Rectal smooth muscle tissue (tissue), 1 donor: ENCODE measurements around the gene UMAD1.

Experiments used
- H3K27ac ChIP-seq: one replicate; pipeline ENCODE4 v1.7.0; 2013; ENCODE audit warnings: low read depth, low read length, inconsistent platforms
- H3K27me3 ChIP-seq: one replicate; pipeline ENCODE4 v1.7.0; 2013; ENCODE audit warnings: low read length; ENCODE audit not compliant: control insufficient read depth, insufficient read depth
- H3K36me3 ChIP-seq: one replicate; pipeline ENCODE4 v1.7.0; 2013; ENCODE audit warnings: low read length; ENCODE audit not compliant: control insufficient read depth, insufficient read depth
- H3K4me1 ChIP-seq: one replicate; pipeline ENCODE4 v1.7.0; 2013; ENCODE audit warnings: low read length; ENCODE audit not compliant: control insufficient read depth, insufficient read depth
- H3K4me3 ChIP-seq: one replicate; pipeline ENCODE4 v1.7.0; 2013; ENCODE audit warnings: low read length
- H3K9ac ChIP-seq: one replicate; pipeline ENCODE4 v1.7.0; 2013; ENCODE audit warnings: low read length

The UMAD1 gene

GRCh38 chr7:7699380-7699779 lies 58.8 kb downstream of the UMAD1 start:
- Histone ChIP-seq H3K36me3 (no peaks in the 10 kb centered on the region), H3K4me1 (peaks cover 12% of the 10 kb centered on the region), H3K27ac (no peak overlapping the region), H3K4me3 (no peak overlapping the region), H3K27me3 (no peaks in the 10 kb centered on the region), H3K9ac (no peak overlapping the region)

DNA sequence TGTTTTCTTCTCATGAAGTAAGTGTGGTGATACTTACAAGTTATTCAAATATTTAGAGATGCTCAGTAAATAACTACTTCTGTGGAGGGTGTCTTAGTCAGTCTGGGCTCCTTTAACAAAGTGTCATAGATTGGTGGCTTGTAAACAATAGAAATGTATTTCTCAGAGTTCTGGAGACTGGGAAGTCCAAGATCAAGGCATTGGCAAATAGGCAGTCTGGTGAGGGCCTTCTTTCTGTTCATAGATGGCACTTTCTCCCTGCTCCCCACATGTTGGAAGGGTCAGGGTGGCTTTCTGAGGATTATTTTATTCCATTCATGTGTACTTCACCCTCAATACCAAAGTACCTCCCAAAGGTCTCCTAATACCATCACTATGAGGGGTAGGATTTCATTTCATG lies 59.4 kb downstream of the UMAD1 start:
- Histone ChIP-seq H3K27ac (no peak overlapping the region), H3K9ac (no peak overlapping the region), H3K4me3 (no peak overlapping the region), H3K36me3 (no peaks in the 10 kb centered on the region), H3K27me3 (no peaks in the 10 kb centered on the region), H3K4me1 (peaks cover 12% of the 10 kb centered on the region)

GRCh38 chr7:7701527-7701926 lies 61.0 kb downstream of the UMAD1 start:
- Histone ChIP-seq H3K36me3 (no peaks in the 10 kb centered on the region), H3K27ac (no peak overlapping the region), H3K27me3 (no peaks in the 10 kb centered on the region), H3K9ac (no peak overlapping the region), H3K4me1 (peaks cover 11% of the 10 kb centered on the region), H3K4me3 (no peak overlapping the region)

DNA sequence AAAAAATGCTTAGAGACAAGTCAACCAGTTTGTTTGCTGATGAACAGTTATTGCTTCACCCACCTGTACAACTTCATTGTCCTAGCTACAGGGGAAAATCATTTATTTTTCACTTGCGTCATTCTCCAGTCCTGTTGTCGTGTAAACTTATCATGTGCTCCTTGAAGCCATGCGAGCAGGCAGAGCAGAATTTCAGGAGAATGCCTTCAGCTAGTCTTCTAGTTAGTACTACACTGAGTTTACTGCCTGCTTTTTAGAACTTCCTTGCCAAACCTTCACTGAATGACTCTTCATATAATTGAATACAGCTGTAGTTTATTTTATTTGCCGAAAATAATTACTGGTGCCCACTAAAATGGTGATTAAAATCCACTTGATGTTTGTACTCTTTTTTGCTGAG lies 62.3 kb downstream of the UMAD1 start:
- H3K27ac ChIP-seq: no peak overlapping the region
- H3K4me3 ChIP-seq: no peak overlapping the region
- H3K9ac ChIP-seq: no peak overlapping the region
- no peaks in the 10 kb centered on the region for H3K36me3 ChIP-seq
- H3K4me1 ChIP-seq: peaks cover 11% of the 10 kb centered on the region
- H3K27me3 ChIP-seq: no peaks in the 10 kb centered on the region

GRCh38 chr7:7703427-7703826 lies 62.9 kb downstream of the UMAD1 start:
- Histone ChIP-seq H3K27ac (no peak overlapping the region), H3K9ac (no peak overlapping the region), H3K27me3 (no peaks in the 10 kb centered on the region), H3K36me3 (no peaks in the 10 kb centered on the region), H3K4me1 (peaks cover 13% of the 10 kb centered on the region), H3K4me3 (no peak overlapping the region)

- no peak overlapping the region for H3K9ac ChIP-seq
- H3K27me3 ChIP-seq: no peaks in the 10 kb centered on the region
- H3K4me3 ChIP-seq: no peak overlapping the region
- H3K27ac ChIP-seq: no peak overlapping the region
- H3K4me1 ChIP-seq: peaks cover 14% of the 10 kb centered on the region
- H3K36me3 ChIP-seq: no peaks in the 10 kb centered on the region
Measured at GRCh38 chr7:7704867-7705266, 64.3 kb downstream of the UMAD1 start.

- H3K4me1 ChIP-seq: peaks cover 14% of the 10 kb centered on the region
Measured at GRCh38 chr7:7705318-7705717, 64.8 kb downstream of the UMAD1 start.

GRCh38 chr7:7706101-7706511 lies 65.6 kb downstream of the UMAD1 start:
- no peaks in the 10 kb centered on the region for H3K36me3 ChIP-seq
- H3K27me3 ChIP-seq: no peaks in the 10 kb centered on the region
- H3K4me1 ChIP-seq: peaks cover 14% of the 10 kb centered on the region
- H3K27ac ChIP-seq: no peak overlapping the region
- H3K4me3 ChIP-seq: no peak overlapping the region
- H3K9ac ChIP-seq: no peak overlapping the region

More at GRCh38 chr7:7705318-7705717, 64.8 kb downstream of the UMAD1 start:
- Histone ChIP-seq H3K27me3 (no peaks in the 10 kb centered on the region), H3K36me3 (no peaks in the 10 kb centered on the region), H3K27ac (no peak overlapping the region), H3K4me3 (no peak overlapping the region), H3K9ac (no peak overlapping the region)

GRCh38 chr7:7706556-7707172 lies 66.1 kb downstream of the UMAD1 start:
- Histone ChIP-seq H3K27me3 (no peaks in the 10 kb centered on the region), H3K27ac (no peak overlapping the region), H3K9ac (no peak overlapping the region), H3K4me3 (no peak overlapping the region), H3K4me1 (peaks cover 14% of the 10 kb centered on the region), H3K36me3 (no peaks in the 10 kb centered on the region)

GRCh38 chr7:7707246-7707645 lies 66.7 kb downstream of the UMAD1 start:
- Histone ChIP-seq H3K27ac (no peak overlapping the region), H3K4me3 (no peak overlapping the region), H3K9ac (no peak overlapping the region), H3K36me3 (no peaks in the 10 kb centered on the region), H3K4me1 (peaks cover 14% of the 10 kb centered on the region), H3K27me3 (no peaks in the 10 kb centered on the region)

DNA sequence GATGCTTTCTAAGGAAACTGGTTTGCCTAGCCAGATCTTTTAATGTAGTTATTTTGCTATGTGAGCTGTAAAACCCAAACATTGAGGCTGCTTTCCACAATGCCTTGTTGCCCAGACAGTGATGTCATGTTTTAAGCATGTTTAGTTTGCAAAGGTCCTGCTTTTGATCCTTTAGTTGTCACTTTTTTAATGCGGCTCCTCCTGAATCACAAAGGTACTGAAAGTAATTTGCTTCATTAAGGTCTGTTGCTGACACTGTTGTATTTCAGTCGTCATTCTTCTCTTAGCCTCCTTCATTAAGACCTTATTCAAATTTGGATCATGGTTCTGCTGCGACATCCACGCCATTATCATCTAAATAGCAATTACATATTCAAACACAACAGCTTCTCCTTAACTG lies 67.3 kb downstream of the UMAD1 start:
- Histone ChIP-seq H3K4me1 (peaks cover 14% of the 10 kb centered on the region), H3K27ac (no peak overlapping the region), H3K4me3 (no peak overlapping the region), H3K36me3 (no peaks in the 10 kb centered on the region), H3K9ac (no peak overlapping the region), H3K27me3 (no peaks in the 10 kb centered on the region)

DNA sequence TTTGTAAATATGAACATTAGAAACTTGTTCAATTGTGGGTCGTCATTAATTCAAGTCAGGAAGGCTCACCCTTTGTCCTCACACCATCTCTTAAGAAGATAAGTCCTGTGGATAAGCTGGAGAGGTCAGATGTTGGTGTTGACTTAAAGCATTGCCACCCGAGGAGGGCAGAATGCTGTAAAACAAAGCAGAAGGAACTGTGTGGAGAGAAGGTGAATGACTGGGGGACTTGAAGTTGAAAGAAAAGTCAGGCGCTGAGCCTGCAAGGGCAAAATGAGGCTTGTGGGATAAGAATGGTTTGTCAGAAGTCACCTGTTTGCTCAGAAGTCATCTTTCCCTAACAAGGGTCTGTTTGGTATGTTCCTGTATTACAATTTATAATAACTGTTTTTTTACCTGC lies 68.7 kb downstream of the UMAD1 start:
- Histone ChIP-seq H3K4me1 (peaks cover 14% of the 10 kb centered on the region), H3K27me3 (no peaks in the 10 kb centered on the region), H3K9ac (no peak overlapping the region), H3K27ac (no peak overlapping the region), H3K4me3 (no peak overlapping the region), H3K36me3 (no peaks in the 10 kb centered on the region)

DNA sequence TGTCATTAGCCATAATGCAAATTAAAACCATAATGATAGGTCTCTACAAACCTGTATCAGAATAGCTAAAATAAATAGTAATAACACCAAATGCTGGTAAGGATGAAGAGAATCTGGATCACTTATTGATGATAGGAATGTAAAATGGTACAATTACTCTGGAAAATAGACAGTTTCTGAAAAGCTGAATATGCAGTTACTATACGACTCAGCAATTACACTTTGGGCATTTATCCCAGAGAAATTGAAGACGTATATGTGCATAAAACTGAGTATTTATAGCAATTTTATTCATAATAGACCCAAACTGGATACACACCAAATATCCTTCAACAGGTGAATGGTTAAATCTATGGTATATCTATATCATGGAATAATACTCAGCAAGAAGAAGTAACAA lies 69.9 kb downstream of the UMAD1 start:
- Histone ChIP-seq H3K4me1 (peaks cover 14% of the 10 kb centered on the region), H3K27me3 (no peaks in the 10 kb centered on the region), H3K9ac (no peak overlapping the region), H3K27ac (no peak overlapping the region), H3K4me3 (no peak overlapping the region), H3K36me3 (no peaks in the 10 kb centered on the region)
